Activated CD8-positive, alpha-beta T cell treated with anti-CD3 and anti-CD28 coated beads for 36 hours (primary cell): ENCODE results near the gene ATAD3B. TPM values are rescaled to one million over a fixed set of nuclear protein-coding genes. Genes with fewer than 3 reads are reported as not detected.

ENCODE experiments used
- ATAC-seq: fragments of 200-7000 bp; cut with Tn5 transposase; one replicate; pipeline ENCODE4 v1.10.0; 2021; ENCODE audit warnings: mild to moderate bottlenecking, moderate library complexity
- CTCF ChIA-PET: fragments of 350-600 bp; sonication (Branson Sonifier 250); formaldehyde crosslinking; loops from one replicate; lab custom pipeline; 2021; ENCODE audit warnings: antibody characterized with exemption; lab: Charles Lee
- POLR2A ChIA-PET: fragments of 350-600 bp; sonication (Branson Sonifier 250); formaldehyde crosslinking; loops from one replicate; lab custom pipeline; 2021; ENCODE audit warnings: antibody characterized with exemption; lab: Charles Lee
- DNase-seq: peaks from one replicate; pipeline ENCODE4 v3.0.0-alpha.2; 2020
- H3K27ac Mint-ChIP-seq: one replicate; pipeline ENCODE4 v1.8.0; 2021; ENCODE audit warnings: mild to moderate bottlenecking, mixed read lengths
- H3K27me3 Mint-ChIP-seq: one replicate; pipeline ENCODE4 v1.8.0; 2021; ENCODE audit warnings: mixed read lengths
- H3K36me3 Mint-ChIP-seq: one replicate; pipeline ENCODE4 v1.8.0; 2021; ENCODE audit warnings: low read depth, mixed read lengths
- H3K4me1 Mint-ChIP-seq: one replicate; pipeline ENCODE4 v1.8.0; 2021; ENCODE audit warnings: low read depth, mixed read lengths
- H3K4me3 Mint-ChIP-seq: one replicate; pipeline ENCODE4 v1.8.0; 2021; ENCODE audit warnings: mild to moderate bottlenecking, moderate library complexity, mixed read lengths
- H3K9me3 Mint-ChIP-seq: one replicate; pipeline ENCODE4 v1.8.0; 2021; ENCODE audit warnings: mixed read lengths
- intact Hi-C: fragments of 100-400 bp; cut with micrococcal nuclease; formaldehyde crosslinking; loops from one replicate; pipeline ENCODE4 v1.10.0; 2022
- total RNA-seq, 2 experiments: library from RNA; stranded (reverse); gene quantifications; one replicate each; pipeline ENCODE4 v1.2.3, GENCODE V29; 2021
- TF ChIP-seq, protein P1 (sequence below): fragments of 200-600 bp; IDR thresholded peaks from one replicate; pipeline ENCODE4 v1.8.0; 2022; ENCODE audit warnings: antibody characterized with exemption, mild to moderate bottlenecking

Gene ATAD3B
- total RNA-seq, 2 experiments from 2014 or later, result 42.5 to 48.1 TPM

- Mint-ChIP-seq H3K27ac (no peak overlapping the region), H3K4me1 (peaks cover 12% of the 10 kb centered on the region), H3K9me3 (no peaks in the 10 kb centered on the region), H3K27me3 (peaks cover 23% of the 10 kb centered on the region), H3K4me3 (no peak overlapping the region), H3K36me3 (no peaks in the 10 kb centered on the region)
- DNase-seq (no peak), ATAC-seq (no peak)
- ChIA-PET POLR2A (no interaction called here), CTCF (interaction anchor here (1.2 kb wide), 1 partner anchor 10 kb away, joined by 3 read pairs; no protein-coding TSS in a partner anchor)
- intact Hi-C loops, result no loop called here
- TF ChIP-seq, protein P1, sequence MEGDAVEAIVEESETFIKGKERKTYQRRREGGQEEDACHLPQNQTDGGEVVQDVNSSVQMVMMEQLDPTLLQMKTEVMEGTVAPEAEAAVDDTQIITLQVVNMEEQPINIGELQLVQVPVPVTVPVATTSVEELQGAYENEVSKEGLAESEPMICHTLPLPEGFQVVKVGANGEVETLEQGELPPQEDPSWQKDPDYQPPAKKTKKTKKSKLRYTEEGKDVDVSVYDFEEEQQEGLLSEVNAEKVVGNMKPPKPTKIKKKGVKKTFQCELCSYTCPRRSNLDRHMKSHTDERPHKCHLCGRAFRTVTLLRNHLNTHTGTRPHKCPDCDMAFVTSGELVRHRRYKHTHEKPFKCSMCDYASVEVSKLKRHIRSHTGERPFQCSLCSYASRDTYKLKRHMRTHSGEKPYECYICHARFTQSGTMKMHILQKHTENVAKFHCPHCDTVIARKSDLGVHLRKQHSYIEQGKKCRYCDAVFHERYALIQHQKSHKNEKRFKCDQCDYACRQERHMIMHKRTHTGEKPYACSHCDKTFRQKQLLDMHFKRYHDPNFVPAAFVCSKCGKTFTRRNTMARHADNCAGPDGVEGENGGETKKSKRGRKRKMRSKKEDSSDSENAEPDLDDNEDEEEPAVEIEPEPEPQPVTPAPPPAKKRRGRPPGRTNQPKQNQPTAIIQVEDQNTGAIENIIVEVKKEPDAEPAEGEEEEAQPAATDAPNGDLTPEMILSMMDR, result no peak
Measured at GRCh38 chr1:1430114-1430982, 41.2 kb upstream of the ATAD3B start.

DNA sequence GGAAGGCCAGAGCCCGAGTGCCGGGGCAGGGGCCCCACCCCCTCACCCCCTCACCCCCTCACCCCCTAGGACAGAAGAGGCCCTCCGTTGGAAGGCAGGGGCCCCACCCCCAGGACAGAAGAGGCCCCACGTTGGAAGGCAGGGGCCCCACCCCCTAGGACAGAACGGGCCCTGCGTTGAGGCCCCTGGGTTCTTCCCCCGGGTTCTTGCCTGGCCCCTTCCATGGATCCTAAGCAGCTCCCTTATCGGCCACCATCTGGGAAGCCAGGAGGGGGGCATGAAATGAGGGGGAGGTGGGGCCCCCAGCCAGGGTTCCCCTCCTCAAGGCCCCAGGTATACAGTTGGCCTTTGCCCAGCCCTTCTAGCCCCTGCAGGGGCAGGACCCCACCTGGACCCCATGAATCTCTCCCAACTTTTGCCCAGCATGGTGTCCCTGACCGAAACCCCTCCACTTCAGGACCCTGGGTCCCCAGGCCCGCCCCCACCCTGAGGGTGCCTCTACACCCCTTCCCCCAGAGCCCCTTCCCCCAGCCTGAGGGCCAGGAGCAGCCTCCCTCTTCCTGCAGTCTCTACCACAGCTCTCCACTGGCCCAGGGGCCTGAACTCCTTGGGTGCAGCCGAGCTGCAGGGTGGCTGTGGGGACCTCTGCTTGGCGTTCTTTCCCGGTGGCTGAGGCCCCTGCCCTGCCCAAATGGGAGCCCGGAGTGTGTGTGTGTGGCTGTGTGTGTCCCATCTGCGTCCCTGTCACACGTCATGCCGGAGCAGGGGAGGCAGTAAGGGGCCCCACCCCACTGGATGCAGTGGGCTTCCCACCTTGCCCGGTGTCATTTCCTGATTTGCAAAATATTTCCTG, 40.3 kb upstream of the ATAD3B start:
- intact Hi-C loops, result no loop called here
- Mint-ChIP-seq H3K9me3 (no peaks in the 10 kb centered on the region), H3K27ac (no peak overlapping the region), H3K36me3 (no peaks in the 10 kb centered on the region), H3K4me3 (no peak overlapping the region), H3K4me1 (peaks cover 13% of the 10 kb centered on the region), H3K27me3 (peaks cover 19% of the 10 kb centered on the region)
- CTCF ChIA-PET, result interaction anchor here (0.5 to 1.2 kb wide), 2 partner anchors 9 to 10 kb away, joined by 3 read pairs; no protein-coding TSS in a partner anchor
- POLR2A ChIA-PET, result no interaction called here
- TF ChIP-seq, protein P1, result no peak
- no peak for DNase-seq
- ATAC-seq, result no peak

- TF ChIP-seq, protein P1, result no peak
- CTCF ChIA-PET, result interaction anchor here (0.5 kb wide), 1 partner anchor 9 kb away, joined by 3 read pairs; no protein-coding TSS in a partner anchor
- intact Hi-C loops, result no loop called here
Measured at GRCh38 chr1:1431845-1432273, 39.7 kb upstream of the ATAD3B start.

DNA sequence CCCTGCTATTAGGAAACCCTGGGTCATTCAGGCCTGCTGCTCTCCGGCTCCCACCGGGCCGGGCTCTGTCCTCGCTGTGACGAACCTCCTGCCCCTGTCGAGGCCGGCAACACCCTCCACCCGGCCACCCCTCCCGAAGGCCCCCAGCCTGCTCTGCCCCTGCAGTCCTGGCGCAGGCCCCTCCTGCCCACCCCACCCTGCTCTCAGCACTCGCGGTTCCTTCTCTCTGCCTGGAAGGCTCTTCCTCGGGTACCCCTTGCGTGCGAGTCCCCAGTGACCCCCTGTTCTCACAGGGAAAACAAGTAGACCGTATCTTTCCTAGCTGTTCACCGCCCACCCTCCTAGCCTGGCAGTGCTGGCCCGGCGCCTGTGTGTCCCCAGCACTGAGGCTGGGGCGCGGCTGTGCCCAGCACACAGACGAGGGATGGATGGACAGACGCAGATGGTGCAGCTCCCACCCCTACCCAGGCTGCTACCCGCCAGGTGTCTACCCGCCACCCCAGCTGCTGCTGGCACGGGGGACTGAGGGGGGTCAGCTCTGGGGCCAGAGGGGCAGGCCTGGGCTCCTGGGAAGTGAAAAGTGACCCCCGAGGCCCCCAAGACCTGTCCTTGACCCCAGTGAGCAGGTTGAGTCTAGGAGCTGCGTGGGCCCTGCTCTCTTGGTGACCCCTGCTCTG, 39.2 kb upstream of the ATAD3B start:
- POLR2A ChIA-PET, result interaction anchor here (1.0 kb wide), 1 partner anchor 25 kb away, joined by 3 read pairs; the partner anchor contains the start of gene MRPL20
- H3K36me3 Mint-ChIP-seq, result no peaks in the 10 kb centered on the region
- DNase-seq, result no peak
- H3K27ac Mint-ChIP-seq, result no peak overlapping the region
- TF ChIP-seq, protein P1, result no peak
- H3K4me1 Mint-ChIP-seq, result peaks cover 13% of the 10 kb centered on the region
- no peak overlapping the region for H3K4me3 Mint-ChIP-seq
- CTCF ChIA-PET, result no interaction called here
- no peaks in the 10 kb centered on the region for H3K9me3 Mint-ChIP-seq
- ATAC-seq, result no peak
- intact Hi-C loops, result no loop called here
- H3K27me3 Mint-ChIP-seq, result peaks cover 24% of the 10 kb centered on the region

More at GRCh38 chr1:1431845-1432273, 39.7 kb upstream of the ATAD3B start:
- Mint-ChIP-seq H3K27ac (no peak overlapping the region), H3K36me3 (no peaks in the 10 kb centered on the region), H3K27me3 (peaks cover 22% of the 10 kb centered on the region), H3K4me1 (peaks cover 13% of the 10 kb centered on the region), H3K9me3 (no peaks in the 10 kb centered on the region), H3K4me3 (no peak overlapping the region)
- ATAC-seq (no peak), DNase-seq (no peak)
- POLR2A ChIA-PET, result interaction anchor here (1.0 kb wide), 1 partner anchor 24 kb away, joined by 3 read pairs; the partner anchor contains the start of gene MRPL20
